ENCODE results near the gene DIPK2B. TPM values are rescaled to one million over a fixed set of nuclear protein-coding genes. Genes with fewer than 3 reads are reported as not detected.

Gene DIPK2B
- total and polyA plus RNA-seq, 7 donors, result 7.3 to 19.4 (median 14.0) TPM

DNA sequence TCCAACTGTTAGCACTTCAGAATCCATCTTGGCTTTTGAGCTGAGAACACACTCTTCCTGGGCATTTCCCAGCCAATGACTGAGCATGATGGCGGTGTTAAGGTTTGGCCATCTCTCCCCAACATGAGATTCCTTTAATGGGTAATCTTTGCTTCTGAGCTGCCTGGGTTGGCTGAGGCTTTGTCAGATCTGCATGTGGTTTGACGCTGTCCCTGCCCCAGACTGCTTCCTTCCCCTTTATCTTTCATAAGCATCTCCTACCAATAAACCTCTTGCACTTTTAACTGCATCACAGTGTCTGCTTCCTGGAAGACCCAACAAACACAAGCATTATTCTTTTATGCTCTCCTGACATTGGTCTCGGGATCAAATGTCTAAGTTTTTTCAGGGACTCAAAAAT, 31.5 kb upstream of the DIPK2B start:
- Histone ChIP-seq H3K9me3 (no peaks in the 10 kb centered on the region), H3K27me3 (ENCODE audit: insufficient read depth in 3 of 3, low read length in 2 of 3) (peaks cover 0 to 5% (median 0%) of the 10 kb centered on the region in 3 donors), H3K4me1 (no peaks in the 10 kb centered on the region), H3K27ac (no peak overlapping the region), H3K36me3 (ENCODE audit: insufficient read depth in 1 of 2, low read depth in 1 of 2) (no peaks in the 10 kb centered on the region), H3K4me3 (no peak overlapping the region)
- WGBS, 3 donors, result 59 to 87% (median 81%) methylated on average over 3 of the region's 3 CpGs
- no peak for ATAC-seq
- TF ChIP-seq, protein P1, sequence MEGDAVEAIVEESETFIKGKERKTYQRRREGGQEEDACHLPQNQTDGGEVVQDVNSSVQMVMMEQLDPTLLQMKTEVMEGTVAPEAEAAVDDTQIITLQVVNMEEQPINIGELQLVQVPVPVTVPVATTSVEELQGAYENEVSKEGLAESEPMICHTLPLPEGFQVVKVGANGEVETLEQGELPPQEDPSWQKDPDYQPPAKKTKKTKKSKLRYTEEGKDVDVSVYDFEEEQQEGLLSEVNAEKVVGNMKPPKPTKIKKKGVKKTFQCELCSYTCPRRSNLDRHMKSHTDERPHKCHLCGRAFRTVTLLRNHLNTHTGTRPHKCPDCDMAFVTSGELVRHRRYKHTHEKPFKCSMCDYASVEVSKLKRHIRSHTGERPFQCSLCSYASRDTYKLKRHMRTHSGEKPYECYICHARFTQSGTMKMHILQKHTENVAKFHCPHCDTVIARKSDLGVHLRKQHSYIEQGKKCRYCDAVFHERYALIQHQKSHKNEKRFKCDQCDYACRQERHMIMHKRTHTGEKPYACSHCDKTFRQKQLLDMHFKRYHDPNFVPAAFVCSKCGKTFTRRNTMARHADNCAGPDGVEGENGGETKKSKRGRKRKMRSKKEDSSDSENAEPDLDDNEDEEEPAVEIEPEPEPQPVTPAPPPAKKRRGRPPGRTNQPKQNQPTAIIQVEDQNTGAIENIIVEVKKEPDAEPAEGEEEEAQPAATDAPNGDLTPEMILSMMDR (IDR thresholded peaks at IDR 0.05), result no peak
- intact Hi-C loops (cut with DNase I), result no loop called here
- DNase-seq, result no peak

GRCh38 chrX:45230410-45230809, 29.7 kb upstream of the DIPK2B start:
- WGBS, 3 donors, result 55 to 88% (median 71%) methylated on average over 1 of the region's 1 CpG
- Histone ChIP-seq H3K4me1 (no peaks in the 10 kb centered on the region), H3K27me3 (ENCODE audit: insufficient read depth in 3 of 3, low read length in 2 of 3) (peaks cover 0 to 8% (median 0%) of the 10 kb centered on the region in 3 donors), H3K4me3 (no peak overlapping the region), H3K9me3 (no peaks in the 10 kb centered on the region), H3K27ac (no peak overlapping the region), H3K36me3 (ENCODE audit: insufficient read depth in 1 of 2, low read depth in 1 of 2) (no peaks in the 10 kb centered on the region)
- intact Hi-C loops (cut with DNase I), result no loop called here
- TF ChIP-seq, protein P1 (IDR thresholded peaks at IDR 0.05), result no peak
- ATAC-seq, result no peak
- DNase-seq, result no peak

- ATAC-seq, result no peak
- DNase-seq, result no peak
- intact Hi-C loops (cut with DNase I), result no loop called here
- H3K9me3 ChIP-seq, result no peaks in the 10 kb centered on the region
- TF ChIP-seq, protein P1 (IDR thresholded peaks at IDR 0.05), result no peak
- H3K36me3 ChIP-seq (ENCODE audit: insufficient read depth in 1 of 2, low read depth in 1 of 2), result no peaks in the 10 kb centered on the region
- 61 to 70% (median 63%) methylated on average over 3 to 6 of the region's 6 CpGs for WGBS, 3 donors
- H3K27ac ChIP-seq, result no peak overlapping the region
- no peaks in the 10 kb centered on the region for H3K4me1 ChIP-seq
- peaks cover 0 to 10% (median 0%) of the 10 kb centered on the region in 3 donors for H3K27me3 ChIP-seq (ENCODE audit: insufficient read depth in 3 of 3, low read length in 2 of 3)
- H3K4me3 ChIP-seq, result no peak overlapping the region
These were observed 28.7 kb upstream of the DIPK2B start for GRCh38 chrX:45229348-45229747.

DNA sequence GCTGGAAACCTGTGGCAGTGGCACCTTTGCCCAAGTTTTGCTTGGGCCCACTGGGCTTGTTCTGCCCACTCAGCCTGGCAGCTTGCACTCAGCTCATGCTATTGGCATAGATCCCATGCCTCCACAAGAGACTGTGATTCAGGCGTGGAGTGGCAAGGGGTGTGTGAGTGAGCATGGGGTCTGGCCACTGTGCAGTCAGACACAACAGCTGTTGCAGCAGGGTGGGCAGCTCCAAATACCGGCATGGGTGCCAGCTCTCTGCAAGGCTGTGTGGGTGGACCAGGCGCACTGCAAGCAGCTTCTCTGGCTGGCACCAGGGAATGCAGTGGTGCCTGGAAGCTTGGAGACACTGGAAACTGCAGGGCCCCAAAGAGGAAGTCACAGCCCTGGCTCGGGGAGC, 27.4 kb upstream of the DIPK2B start:
- 31 to 56% (median 36%) methylated on average over 4 of the region's 4 CpGs for WGBS, 3 donors
- no peak for DNase-seq
- H3K4me1 ChIP-seq, result no peaks in the 10 kb centered on the region
- no peak overlapping the region for H3K27ac ChIP-seq
- H3K27me3 ChIP-seq (ENCODE audit: insufficient read depth in 3 of 3, low read length in 2 of 3), result peaks cover 0 to 15% (median 0%) of the 10 kb centered on the region in 3 donors
- no peaks in the 10 kb centered on the region for H3K9me3 ChIP-seq
- no peak for ATAC-seq
- intact Hi-C loops (cut with DNase I), result no loop called here
- H3K4me3 ChIP-seq, result no peak overlapping the region
- TF ChIP-seq, protein P1 (IDR thresholded peaks at IDR 0.05), result no peak
- H3K36me3 ChIP-seq (ENCODE audit: insufficient read depth in 1 of 2, low read depth in 1 of 2), result no peaks in the 10 kb centered on the region

DNA sequence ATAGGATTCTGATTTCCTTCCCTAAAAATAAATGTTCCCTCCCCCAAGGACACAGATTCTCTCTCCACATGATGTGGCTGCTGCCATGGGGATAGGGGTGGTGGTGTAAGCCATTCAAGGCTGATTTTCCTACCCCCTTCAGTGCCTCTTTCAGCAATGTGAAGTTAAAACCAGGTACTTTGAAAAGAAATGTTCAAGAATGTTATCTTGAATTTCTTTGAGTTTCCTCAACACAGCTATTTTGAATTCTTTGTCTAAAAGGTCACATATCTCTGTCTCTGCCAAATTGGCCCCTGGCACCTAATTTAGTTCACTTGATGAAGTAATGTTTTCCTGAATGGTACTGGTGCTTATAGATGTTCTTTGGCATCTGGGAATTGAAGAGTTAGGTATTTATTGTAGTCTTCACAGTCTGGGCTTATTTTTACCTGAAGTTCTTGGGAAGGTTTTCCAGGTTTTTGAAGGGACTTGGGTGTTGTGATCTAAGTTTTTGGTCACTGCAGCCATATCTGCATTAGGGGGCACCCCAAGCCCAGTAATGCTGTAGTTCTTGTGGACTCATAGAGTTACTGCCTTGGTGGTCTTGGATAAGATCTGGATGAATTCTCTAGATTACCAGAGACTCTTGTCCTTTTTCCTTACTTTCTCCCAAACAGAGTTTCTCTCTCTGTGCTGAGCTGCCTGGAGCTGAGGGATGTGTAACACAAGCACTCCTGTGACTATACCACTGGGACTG, 7.6 kb upstream of the DIPK2B start:
- H3K36me3 ChIP-seq (ENCODE audit: insufficient read depth in 1 of 2, low read depth in 1 of 2), result no peaks in the 10 kb centered on the region
- TF ChIP-seq, protein P1 (IDR thresholded peaks at IDR 0.05), result no peak
- ATAC-seq, result no peak

More for the DNA sequence above, 7.6 kb upstream of the DIPK2B start:
- Histone ChIP-seq H3K4me1 (no peaks in the 10 kb centered on the region), H3K9me3 (peaks cover 22% of the 10 kb centered on the region), H3K27ac (no peak overlapping the region), H3K27me3 (ENCODE audit: insufficient read depth in 3 of 3, low read length in 2 of 3) (no peaks in the 10 kb centered on the region), H3K4me3 (no peak overlapping the region)
- no peak for DNase-seq
- intact Hi-C loops (cut with DNase I), result no loop called here
